Measurements from ENCODE around the gene LASP1NB.
"Not testable (repeated sequence)": the region's sequence is repeated elsewhere in the genome, so short reads cannot be mapped to it uniquely, and the experiment has no call there.

The LASP1NB gene

DNA sequence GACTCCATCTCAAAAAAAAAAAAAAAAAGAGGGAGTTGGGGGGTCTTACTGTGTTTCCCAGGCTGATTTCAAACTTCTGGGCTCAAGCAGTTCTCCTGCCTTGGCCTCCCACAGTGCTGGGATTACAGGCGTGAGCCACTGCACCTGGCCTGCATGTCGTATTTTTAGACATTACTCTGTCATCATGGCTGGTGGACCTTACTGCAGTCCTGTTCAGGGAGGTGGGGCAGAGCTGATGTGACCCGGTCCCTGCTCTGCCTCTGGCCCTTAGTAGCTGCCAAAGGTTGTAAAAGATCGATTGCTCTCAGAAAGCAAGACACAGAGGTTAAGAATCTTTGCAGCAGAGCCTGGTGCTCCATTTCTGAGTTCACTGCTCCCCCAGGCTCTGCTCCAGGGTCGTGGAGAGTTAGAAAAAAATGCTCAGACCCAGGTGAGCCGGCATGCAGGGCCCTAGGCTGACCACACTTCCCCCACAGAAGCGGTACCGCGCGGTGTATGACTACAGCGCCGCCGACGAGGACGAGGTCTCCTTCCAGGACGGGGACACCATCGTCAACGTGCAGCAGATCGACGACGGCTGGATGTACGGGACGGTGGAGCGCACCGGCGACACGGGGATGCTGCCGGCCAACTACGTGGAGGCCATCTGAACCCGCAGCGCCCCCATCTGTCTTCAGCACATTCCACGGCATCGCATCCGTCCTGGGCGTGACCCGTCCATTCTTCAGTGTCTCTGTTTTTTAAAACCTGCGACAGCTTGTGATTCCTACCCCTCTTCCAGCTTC lies 7.1 kb upstream of the LASP1NB start:
- DNase-seq (ENCODE audit: low read depth), result no peak

DNA sequence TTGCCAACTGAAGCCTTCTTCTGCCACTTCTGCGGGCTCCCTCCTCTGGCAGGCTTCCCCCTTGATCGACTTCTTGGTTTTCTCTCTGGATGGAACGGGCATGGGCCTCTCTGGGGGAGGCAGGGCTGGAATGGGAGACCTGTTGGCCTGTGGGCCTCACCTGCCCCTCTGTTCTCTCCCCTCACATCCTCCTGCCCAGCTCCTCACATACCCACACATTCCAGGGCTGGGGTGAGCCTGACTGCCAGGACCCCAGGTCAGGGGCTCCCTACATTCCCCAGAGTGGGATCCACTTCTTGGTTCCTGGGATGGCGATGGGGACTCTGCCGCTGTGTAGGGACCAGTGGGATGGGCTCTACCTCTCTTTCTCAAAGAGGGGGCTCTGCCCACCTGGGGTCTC lies 6.5 kb upstream of the LASP1NB start:
- no peak for DNase-seq (ENCODE audit: low read depth)

DNA sequence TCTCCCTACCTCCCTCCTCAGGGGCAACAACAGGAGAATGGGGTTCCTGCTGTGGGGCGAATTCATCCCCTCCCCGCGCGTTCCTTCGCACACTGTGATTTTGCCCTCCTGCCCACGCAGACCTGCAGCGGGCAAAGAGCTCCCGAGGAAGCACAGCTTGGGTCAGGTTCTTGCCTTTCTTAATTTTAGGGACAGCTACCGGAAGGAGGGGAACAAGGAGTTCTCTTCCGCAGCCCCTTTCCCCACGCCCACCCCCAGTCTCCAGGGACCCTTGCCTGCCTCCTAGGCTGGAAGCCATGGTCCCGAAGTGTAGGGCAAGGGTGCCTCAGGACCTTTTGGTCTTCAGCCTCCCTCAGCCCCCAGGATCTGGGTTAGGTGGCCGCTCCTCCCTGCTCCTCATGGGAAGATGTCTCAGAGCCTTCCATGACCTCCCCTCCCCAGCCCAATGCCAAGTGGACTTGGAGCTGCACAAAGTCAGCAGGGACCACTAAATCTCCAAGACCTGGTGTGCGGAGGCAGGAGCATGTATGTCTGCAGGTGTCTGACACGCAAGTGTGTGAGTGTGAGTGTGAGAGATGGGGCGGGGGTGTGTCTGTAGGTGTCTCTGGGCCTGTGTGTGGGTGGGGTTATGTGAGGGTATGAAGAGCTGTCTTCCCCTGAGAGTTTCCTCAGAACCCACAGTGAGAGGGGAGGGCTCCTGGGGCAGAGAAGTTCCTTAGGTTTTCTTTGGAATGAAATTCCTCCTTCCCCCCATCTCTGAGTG lies 5.9 kb upstream of the LASP1NB start:
- no peak for DNase-seq (ENCODE audit: low read depth)

DNA sequence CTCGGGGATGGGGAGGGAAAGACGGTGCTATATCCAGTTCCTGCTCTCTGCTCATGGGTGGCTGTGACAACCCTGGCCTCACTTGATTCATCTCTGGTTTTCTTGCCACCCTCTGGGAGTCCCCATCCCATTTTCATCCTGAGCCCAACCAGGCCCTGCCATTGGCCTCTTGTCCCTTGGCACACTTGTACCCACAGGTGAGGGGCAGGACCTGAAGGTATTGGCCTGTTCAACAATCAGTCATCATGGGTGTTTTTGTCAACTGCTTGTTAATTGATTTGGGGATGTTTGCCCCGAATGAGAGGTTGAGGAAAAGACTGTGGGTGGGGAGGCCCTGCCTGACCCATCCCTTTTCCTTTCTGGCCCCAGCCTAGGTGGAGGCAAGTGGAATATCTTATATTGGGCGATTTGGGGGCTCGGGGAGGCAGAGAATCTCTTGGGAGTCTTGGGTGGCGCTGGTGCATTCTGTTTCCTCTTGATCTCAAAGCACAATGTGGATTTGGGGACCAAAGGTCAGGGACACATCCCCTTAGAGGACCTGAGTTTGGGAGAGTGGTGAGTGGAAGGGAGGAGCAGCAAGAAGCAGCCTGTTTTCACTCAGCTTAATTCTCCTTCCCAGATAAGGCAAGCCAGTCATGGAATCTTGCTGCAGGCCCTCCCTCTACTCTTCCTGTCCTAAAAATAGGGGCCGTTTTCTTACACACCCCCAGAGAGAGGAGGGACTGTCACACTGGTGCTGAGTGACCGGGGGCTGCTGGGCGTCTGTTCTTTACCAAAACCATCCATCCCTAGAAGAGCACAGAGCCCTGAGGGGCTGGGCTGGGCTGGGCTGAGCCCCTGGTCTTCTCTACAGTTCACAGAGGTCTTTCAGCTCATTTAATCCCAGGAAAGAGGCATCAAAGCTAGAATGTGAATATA lies 4.8 kb upstream of the LASP1NB start:
- no peak for DNase-seq (ENCODE audit: low read depth)

- no peak for DNase-seq (ENCODE audit: low read depth)
Observed at GRCh38 chr17:38921756-38922411, 3.5 kb upstream of the LASP1NB start.

- peak; percentile 61 for DNase-seq (ENCODE audit: low read depth)
Observed at GRCh38 chr17:38922538-38923297, 2.7 kb upstream of the LASP1NB start.

DNA sequence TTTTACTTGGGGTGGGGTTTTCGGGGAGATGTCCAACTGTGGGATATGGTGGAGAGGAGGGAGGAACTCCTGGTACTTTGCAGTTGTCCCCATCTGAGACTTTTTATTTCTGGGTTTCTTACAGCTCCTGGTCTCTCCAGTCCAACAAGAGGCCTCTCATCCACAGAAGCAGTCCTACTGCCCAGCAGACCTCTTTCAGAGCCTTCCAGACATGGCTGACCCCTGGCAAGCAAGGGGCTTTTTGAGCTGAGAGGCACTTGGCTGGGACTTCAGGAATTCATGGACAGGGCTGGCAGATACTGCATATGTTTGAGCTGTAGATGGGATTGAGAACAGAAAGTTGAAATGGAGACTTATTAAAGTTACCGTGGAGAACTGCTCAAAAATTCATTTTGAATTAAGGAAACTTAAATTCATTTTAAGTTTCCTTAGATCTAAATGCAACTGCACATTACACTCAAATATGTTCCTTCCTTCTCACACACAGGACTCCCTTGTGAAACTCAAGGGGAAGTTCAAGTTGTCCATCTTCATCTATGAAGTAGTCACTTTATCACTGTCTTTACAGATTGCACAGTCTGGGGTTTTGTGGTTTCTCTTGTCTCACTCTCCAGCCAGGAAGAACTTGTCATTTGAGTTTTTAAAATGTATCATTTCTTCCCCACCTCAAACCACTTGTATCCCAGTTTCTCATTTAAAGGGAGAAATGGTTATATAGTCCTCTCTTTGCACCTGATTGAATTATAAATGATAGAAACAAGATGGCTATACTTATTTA lies 1.1 kb downstream of the LASP1NB start:
- peak; percentile 20 for DNase-seq (ENCODE audit: low read depth)

- DNase-seq (ENCODE audit: low read depth), result not testable (repeated sequence)
Observed at GRCh38 chr17:38930782-38931181, 5.4 kb downstream of the LASP1NB start.

DNA sequence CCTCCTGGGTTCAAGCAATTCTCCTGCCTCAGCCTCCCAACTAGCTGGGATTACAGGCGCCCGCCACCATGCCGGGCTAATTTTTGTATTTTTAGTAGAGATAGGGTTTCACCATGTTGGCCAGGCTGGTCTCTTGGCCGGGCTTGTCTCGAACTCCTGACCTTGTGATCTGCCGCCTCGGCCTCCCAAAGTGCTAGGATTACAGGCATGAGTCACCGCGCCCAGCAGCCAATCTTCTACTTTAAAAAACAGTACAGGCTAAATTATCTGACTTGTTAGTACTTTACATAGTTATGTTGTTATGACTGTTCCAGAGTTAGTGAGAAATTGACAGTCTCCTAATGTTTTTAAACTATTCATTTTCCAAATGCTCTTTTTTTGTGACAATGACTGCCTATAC lies 8.5 kb downstream of the LASP1NB start:
- DNase-seq (ENCODE audit: low read depth), result not testable (repeated sequence)

DNA sequence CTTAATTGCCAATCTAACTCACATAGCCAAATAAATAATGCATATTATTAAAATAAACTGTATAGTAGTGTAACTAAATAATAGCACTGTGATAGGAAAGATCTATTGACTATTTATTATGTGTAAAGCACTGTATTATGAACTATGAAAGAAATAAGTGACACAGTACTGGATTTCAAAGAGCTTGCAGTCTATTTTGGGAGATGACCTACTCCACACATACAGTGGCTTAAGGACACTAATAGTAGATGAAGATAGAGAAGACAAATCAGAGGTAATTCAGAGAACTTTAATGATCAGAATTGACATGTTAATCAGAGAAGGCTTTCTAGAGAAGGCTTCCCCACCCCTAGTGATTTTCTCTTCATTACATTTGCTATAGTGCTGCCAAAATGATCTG lies 14.6 kb downstream of the LASP1NB start:
- no peak for DNase-seq (ENCODE audit: low read depth)

- DNase-seq (ENCODE audit: low read depth), result no peak
Observed at GRCh38 chr17:38940404-38940803, 15.0 kb downstream of the LASP1NB start.

- DNase-seq (ENCODE audit: low read depth), result no peak
Observed at GRCh38 chr17:38942696-38943334, 17.4 kb downstream of the LASP1NB start.

- DNase-seq (ENCODE audit: low read depth), result peak; percentile 11
Observed at GRCh38 chr17:38943607-38944006, 18.2 kb downstream of the LASP1NB start.

GRCh38 chr17:38947189-38947588 lies 21.8 kb downstream of the LASP1NB start:
- DNase-seq (ENCODE audit: low read depth), result no peak

DNA sequence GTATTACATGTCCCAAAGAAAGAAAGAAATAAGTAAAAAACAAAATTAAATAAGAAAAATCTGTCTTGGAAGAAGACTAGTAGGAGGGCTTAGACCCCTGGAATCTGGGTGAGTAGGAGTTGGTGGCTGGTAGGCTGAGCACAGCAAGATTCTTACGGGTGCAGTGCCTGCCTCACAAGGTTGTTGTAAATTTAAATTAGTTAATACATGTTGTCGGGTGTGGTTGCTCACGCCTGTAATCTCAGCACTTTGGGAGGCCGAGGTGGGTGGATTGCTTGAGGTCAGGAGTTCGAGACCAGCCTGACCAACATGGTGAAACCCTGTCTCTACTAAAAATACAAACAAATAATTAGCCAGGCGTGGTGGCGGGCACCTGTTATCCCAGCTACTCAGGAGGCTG lies 28.4 kb downstream of the LASP1NB start:
- not testable (repeated sequence) for DNase-seq (ENCODE audit: low read depth)

DNA sequence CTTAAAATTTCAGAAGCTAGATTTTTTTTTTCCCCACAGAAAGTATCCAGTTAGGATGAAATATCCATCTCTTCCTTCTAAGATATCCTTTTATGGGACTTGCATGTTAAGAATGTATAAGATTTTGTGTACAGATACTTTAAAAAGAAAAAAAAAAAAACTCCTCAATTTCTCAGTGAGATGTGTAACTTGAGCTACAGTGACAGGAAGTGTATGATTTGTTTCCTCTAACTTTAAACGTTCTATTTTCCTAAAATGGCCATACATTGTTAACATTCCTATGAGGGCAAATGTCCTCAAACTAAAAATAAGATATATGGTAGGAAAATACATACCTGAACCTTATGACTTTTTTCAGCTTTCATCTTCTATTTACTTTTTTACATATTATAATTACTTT lies 32.9 kb downstream of the LASP1NB start:
- no peak for DNase-seq (ENCODE audit: low read depth)

DNA sequence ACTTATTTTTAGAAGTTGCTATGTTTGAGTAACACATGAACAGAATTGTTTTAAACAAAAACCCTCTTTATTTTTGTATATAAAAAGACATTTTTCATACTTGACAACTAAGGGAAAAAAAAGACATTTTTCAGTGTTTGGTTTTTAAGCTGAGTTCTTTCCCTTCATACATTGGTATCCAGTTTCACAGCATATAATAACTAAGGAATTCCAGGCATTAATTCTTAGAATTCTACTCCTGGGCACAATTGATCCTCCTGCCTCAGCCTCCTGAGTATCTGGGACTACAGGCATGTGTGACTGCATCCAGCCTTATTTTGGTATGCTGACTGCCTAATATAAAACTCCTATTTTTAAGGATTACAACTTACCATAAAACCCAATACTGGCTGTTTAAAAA lies 33.3 kb downstream of the LASP1NB start:
- DNase-seq (ENCODE audit: low read depth), result no peak

DNA sequence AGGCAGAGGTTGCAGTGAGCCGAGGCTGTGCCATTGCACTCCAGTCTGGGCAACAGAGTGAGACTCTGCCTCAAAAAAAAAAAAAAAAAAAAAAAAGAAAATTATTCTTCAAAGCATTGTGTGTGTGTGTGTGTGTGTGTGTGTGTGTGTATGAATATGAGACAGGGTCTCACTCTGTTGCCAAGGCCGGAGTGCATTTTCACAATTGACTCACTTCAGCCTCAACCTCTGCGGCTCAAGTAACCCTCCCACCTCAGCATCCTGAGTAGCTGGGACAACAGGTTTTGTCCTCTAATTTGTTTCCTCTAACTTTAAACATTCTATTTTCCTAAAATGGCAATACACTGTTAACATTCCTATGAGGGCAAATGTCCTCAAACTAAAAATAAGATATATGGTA lies 34.1 kb downstream of the LASP1NB start:
- DNase-seq (ENCODE audit: low read depth), result no peak

DNA sequence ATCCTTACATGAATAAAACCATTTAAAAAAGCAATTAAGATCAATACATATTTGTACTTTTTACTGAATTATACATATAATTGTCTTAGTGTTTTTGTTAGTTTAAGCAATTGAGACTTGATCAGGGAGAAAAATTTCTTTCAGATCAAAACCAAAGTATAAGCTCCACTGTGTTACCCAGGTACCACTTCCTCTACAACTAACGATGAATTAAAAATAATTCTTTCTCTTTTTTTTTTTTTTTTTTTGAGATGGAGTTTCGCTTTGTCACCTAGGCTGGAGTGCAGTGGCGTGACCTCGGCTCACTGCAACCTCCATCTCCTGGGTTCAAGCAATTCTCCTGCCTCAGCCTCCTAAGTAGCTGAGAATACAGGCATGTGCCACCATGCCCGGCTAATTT lies 35.0 kb downstream of the LASP1NB start:
- no peak for DNase-seq (ENCODE audit: low read depth)

DNA sequence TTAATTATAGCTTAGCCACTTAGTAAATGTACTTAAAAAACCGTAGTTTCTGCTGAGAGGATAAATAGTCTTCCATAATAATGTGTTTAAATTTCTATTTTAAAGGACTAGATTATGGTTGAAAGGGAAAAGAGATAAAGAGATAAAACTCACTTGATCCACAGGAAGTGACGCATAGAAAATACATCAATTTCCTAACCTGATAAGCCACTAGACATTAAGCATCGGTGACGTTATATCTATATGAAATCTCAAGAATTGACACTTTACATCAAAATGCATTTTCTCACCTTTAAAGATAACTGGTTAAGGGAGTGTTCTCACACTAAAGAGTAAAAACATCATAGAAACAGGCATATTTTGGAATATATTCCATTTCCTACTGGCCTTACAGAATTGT lies 36.0 kb downstream of the LASP1NB start:
- DNase-seq (ENCODE audit: low read depth), result no peak

Data from renal cortical epithelial cell (primary cell).